ENCODE data around the gene IFI35.

The IFI35 gene

DNA sequence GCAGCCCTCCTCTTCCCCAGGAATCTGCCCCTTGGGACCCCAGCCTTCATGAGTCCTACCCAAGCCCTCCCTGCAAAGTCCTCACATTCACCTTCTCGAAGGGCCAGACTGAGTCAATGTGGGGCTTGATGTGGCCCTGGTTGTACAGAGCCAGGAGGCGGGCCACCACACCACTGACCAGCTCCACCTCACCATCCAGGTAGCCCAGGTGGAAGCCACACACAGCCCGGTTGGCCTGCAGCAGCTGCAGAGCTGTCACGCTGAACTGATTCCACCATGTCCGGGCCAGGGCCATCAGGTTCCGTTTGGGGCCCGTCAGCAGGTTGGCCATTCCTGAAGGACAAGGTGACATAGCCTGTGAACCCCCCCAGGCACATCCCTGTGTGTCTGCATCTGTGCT, 9.6 kb downstream of the IFI35 start:
- no peak overlapping the region for H3K4me3 ChIP-seq (replicated peaks; ENCODE audit: insufficient read depth, low read length)
- H3K27me3 ChIP-seq (ENCODE audit: insufficient read depth, poor library complexity, severe bottlenecking), result no peaks in the 10 kb centered on the region
- no peak for TF ChIP-seq POLR2AphosphoS5 (IDR thresholded peaks at IDR 0.05; ENCODE audit: low read depth)
- TF ChIP-seq, protein P1, sequence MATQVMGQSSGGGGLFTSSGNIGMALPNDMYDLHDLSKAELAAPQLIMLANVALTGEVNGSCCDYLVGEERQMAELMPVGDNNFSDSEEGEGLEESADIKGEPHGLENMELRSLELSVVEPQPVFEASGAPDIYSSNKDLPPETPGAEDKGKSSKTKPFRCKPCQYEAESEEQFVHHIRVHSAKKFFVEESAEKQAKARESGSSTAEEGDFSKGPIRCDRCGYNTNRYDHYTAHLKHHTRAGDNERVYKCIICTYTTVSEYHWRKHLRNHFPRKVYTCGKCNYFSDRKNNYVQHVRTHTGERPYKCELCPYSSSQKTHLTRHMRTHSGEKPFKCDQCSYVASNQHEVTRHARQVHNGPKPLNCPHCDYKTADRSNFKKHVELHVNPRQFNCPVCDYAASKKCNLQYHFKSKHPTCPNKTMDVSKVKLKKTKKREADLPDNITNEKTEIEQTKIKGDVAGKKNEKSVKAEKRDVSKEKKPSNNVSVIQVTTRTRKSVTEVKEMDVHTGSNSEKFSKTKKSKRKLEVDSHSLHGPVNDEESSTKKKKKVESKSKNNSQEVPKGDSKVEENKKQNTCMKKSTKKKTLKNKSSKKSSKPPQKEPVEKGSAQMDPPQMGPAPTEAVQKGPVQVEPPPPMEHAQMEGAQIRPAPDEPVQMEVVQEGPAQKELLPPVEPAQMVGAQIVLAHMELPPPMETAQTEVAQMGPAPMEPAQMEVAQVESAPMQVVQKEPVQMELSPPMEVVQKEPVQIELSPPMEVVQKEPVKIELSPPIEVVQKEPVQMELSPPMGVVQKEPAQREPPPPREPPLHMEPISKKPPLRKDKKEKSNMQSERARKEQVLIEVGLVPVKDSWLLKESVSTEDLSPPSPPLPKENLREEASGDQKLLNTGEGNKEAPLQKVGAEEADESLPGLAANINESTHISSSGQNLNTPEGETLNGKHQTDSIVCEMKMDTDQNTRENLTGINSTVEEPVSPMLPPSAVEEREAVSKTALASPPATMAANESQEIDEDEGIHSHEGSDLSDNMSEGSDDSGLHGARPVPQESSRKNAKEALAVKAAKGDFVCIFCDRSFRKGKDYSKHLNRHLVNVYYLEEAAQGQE (IDR thresholded peaks at IDR 0.05; ENCODE audit: insufficient replicate concordance, low read depth), result no peak
- no peak for TF ChIP-seq GABPA (IDR thresholded peaks at IDR 0.05; ENCODE audit: low read depth)
- TF ChIP-seq, protein P2, sequence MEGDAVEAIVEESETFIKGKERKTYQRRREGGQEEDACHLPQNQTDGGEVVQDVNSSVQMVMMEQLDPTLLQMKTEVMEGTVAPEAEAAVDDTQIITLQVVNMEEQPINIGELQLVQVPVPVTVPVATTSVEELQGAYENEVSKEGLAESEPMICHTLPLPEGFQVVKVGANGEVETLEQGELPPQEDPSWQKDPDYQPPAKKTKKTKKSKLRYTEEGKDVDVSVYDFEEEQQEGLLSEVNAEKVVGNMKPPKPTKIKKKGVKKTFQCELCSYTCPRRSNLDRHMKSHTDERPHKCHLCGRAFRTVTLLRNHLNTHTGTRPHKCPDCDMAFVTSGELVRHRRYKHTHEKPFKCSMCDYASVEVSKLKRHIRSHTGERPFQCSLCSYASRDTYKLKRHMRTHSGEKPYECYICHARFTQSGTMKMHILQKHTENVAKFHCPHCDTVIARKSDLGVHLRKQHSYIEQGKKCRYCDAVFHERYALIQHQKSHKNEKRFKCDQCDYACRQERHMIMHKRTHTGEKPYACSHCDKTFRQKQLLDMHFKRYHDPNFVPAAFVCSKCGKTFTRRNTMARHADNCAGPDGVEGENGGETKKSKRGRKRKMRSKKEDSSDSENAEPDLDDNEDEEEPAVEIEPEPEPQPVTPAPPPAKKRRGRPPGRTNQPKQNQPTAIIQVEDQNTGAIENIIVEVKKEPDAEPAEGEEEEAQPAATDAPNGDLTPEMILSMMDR (IDR thresholded peaks at IDR 0.05; ENCODE audit: insufficient read depth, low read length), result no peak
- no peak for TF ChIP-seq SPI1 (IDR thresholded peaks at IDR 0.05; ENCODE audit: borderline replicate concordance, low read depth)
- DNase-seq (ENCODE audit: low read depth in 1 of 2, low spot score in 1 of 2), result no peak
- H3K27ac ChIP-seq (replicated peaks), result peak overlapping the region; percentile 71

DNA sequence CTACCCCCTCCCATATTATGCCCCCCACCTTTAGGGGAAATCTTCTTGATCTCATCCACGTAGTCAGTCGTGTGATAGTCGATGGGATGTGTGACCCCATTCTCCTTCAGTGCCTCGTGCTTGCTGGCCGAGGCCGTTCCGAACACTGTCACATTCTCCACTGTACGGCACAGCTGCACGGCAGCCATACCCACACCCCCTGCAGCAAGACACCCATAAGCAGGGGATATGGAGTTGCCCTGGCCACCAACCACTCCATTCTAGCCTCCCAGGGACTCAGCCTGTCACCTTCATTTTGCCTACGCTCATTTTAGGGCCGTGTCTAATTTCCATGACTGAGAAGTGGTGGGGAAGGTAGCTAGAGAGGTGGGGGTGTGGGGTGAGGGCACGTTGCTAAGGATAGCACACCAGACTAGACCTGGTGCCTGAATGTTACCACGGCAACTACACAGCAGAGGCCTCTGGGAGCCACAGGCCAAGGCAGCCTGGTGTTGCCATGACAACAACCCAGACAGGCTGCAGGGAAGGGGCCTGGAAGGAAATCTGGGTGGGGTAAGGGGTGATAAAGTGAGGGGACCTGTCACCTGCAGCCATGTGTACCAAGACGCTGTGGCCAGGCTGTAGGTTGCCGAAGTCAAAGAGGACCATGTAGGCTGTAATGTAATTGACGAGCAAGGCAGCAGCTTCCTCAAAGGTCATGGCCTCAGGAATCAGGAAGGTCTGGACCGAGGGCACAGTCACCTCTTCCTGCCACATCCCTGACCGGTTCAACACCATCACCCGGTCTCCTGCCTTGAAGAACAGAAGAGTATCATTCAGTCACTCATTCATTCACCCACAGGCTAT, 11.6 kb downstream of the IFI35 start:
- Histone ChIP-seq H3K4me3 (replicated peaks; ENCODE audit: insufficient read depth, low read length) (no peak overlapping the region; the same call in 1 of the 2 replicates), H3K27me3 (ENCODE audit: insufficient read depth, poor library complexity, severe bottlenecking) (no peaks in the 10 kb centered on the region), H3K27ac (replicated peaks) (peak overlapping the region; percentile 93)
- TF ChIP-seq, protein P1 (IDR thresholded peaks at IDR 0.05; ENCODE audit: insufficient replicate concordance, low read depth), result no peak
- TF ChIP-seq POLR2AphosphoS5 (IDR thresholded peaks at IDR 0.05; ENCODE audit: low read depth) (peak; percentile 37; the same call in 1 of the 2 replicates), GABPA (IDR thresholded peaks at IDR 0.05; ENCODE audit: low read depth) (no peak), SPI1 (IDR thresholded peaks at IDR 0.05; ENCODE audit: borderline replicate concordance, low read depth) (no peak)
- TF ChIP-seq, protein P2 (IDR thresholded peaks at IDR 0.05; ENCODE audit: insufficient read depth, low read length), result no peak
- DNase-seq (ENCODE audit: low read depth in 1 of 2, low spot score in 1 of 2), result peak in 1 of 2 experiments; percentile 55

DNA sequence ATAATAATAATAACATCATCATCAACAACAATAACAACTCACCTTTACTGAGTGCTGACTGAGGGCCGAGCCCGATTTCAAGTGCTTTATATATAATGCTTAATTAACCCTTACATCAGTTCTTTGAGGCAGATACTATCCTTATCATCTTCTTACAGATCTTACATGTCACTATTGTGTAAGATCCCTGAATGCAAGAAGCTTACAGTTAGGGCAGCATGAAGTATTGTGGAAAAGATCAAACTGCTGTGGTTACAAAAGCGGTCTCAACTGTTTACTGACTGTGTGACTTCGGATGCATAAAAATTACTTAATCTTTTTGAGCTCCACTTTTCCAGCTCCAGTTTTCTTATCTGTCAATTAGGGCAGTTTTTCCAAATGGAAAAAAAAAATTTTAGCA, 12.3 kb downstream of the IFI35 start:
- no peaks in the 10 kb centered on the region for H3K27me3 ChIP-seq (ENCODE audit: insufficient read depth, poor library complexity, severe bottlenecking)
- DNase-seq (ENCODE audit: low read depth in 1 of 2, low spot score in 1 of 2), result peak; percentile 80 to 94
- TF ChIP-seq GABPA (IDR thresholded peaks at IDR 0.05; ENCODE audit: low read depth) (no peak), POLR2AphosphoS5 (IDR thresholded peaks at IDR 0.05; ENCODE audit: low read depth) (no peak; the same call in 1 of the 2 replicates), SPI1 (IDR thresholded peaks at IDR 0.05; ENCODE audit: borderline replicate concordance, low read depth) (no peak)
- TF ChIP-seq, protein P1 (IDR thresholded peaks at IDR 0.05; ENCODE audit: insufficient replicate concordance, low read depth), result no peak
- TF ChIP-seq, protein P2 (IDR thresholded peaks at IDR 0.05; ENCODE audit: insufficient read depth, low read length), result no peak
- peak overlapping the region; percentile 93 for H3K27ac ChIP-seq (replicated peaks)
- H3K4me3 ChIP-seq (replicated peaks; ENCODE audit: insufficient read depth, low read length), result no peak overlapping the region; the same call in 1 of the 2 replicates
